Effector memory CD8-positive, alpha-beta T cell (primary cell): ENCODE measurements around the gene TBX10.
"Not testable (repeated sequence)": the region's sequence is repeated elsewhere in the genome, so short reads cannot be mapped to it uniquely, and the experiment has no call there.

ENCODE experiments used
- ATAC-seq: fragments of 150-1000 bp; cut with Tn5 transposase; replicated peaks from 2 replicates; pipeline ENCODE4 v1.10.0; 2021; ENCODE audit warnings: mild to moderate bottlenecking, moderate library complexity
- DNase-seq, 3 experiments: peaks; one replicate each; pipeline ENCODE4 v3.0.0; 2021
- H3K27ac Mint-ChIP-seq, 2 donors: one replicate each; pipeline ENCODE4 v1.8.0; 2022; ENCODE audit warnings: mild to moderate bottlenecking in 2 of 2, mixed read lengths in 2 of 2, moderate library complexity in 2 of 2
- H3K27me3 Mint-ChIP-seq, 2 donors: one replicate each; pipeline ENCODE4 v1.8.0; 2022; ENCODE audit warnings: mixed read lengths in 2 of 2
- H3K36me3 Mint-ChIP-seq: one replicate; pipeline ENCODE4 v1.8.0; 2022; ENCODE audit warnings: mild to moderate bottlenecking, moderate library complexity, mixed read lengths; ENCODE audit not compliant: insufficient read depth
- H3K4me1 Mint-ChIP-seq, 2 donors: one replicate each; pipeline ENCODE4 v1.8.0; 2022; ENCODE audit warnings: low read depth in 2 of 2, mixed read lengths in 2 of 2
- H3K4me3 Mint-ChIP-seq, 2 donors: one replicate each; pipeline ENCODE4 v1.8.0; 2022; ENCODE audit warnings: mild to moderate bottlenecking in 2 of 2, mixed read lengths in 2 of 2, moderate library complexity in 2 of 2
- H3K9me3 Mint-ChIP-seq, 2 donors: one replicate each; pipeline ENCODE4 v1.8.0; 2022; ENCODE audit warnings: mixed read lengths in 2 of 2

Gene TBX10

DNA sequence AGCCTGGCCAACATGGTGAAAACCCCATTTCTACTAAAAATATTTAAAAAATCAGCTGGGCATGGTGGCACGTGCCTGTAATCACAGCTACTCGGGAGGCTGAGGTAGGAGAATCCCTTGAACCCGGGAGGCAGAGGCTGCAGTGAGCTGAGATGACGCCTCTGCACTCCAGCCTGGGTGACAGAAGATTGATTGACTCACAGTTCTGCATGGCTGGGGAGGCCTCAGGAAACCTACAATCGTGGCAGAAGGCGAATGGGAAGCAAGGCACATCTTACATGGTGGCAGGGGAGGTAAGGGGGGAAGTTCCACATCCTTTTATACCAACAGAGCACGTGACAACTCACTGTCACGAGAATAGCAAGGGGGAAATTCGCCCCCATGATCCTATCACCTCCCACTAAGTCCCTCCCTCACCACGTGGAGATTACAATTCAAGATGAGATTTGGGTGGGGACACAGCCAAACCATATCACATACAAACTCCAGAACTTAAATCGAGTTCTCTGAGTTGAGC is 50.6 kb downstream of the TBX10 start:
- not testable (repeated sequence) for ATAC-seq, H3K27ac Mint-ChIP-seq, H3K4me3 Mint-ChIP-seq, DNase-seq, H3K9me3 Mint-ChIP-seq, H3K27me3 Mint-ChIP-seq
- peaks cover 16% of the 10 kb centered on the region for H3K36me3 Mint-ChIP-seq
- peaks cover 9 to 24% of the 10 kb centered on the region in 2 donors for H3K4me1 Mint-ChIP-seq

DNA sequence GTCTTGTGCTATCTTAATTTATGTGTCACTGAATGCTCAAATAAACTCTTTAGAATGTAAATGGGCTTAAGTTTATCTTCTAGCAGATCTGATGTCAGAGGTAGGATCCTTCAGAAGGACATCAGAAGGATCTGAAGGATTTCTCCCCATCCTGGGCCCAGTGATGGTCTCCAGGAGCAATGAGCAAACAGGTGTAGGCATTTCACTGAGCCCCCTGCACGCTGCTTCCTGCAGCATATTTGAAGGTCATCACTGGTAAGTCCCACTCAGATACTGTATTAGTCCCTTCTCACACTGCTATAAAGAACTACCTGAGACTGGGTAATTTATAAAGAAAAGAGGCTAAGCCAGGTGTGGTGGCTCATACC is 51.4 kb downstream of the TBX10 start:
- Mint-ChIP-seq H3K36me3 (peaks cover 16% of the 10 kb centered on the region), H3K4me1 (peaks cover 12 to 26% of the 10 kb centered on the region in 2 donors), H3K27ac (peak overlapping the region in 1 of 2 donors; percentile 36), H3K4me3 (no peak overlapping the region), H3K27me3 (no peaks in the 10 kb centered on the region), H3K9me3 (no peaks in the 10 kb centered on the region)
- DNase-seq (no peak), ATAC-seq (no peak)

GRCh38 chr11:67586568-67587250 is 52.9 kb downstream of the TBX10 start:
- peak overlapping the region; percentile 74 to 84 for H3K27ac Mint-ChIP-seq
- H3K4me1 Mint-ChIP-seq = peaks cover 23 to 34% of the 10 kb centered on the region in 2 donors
- no peak overlapping the region for H3K4me3 Mint-ChIP-seq
- DNase-seq (no peak), ATAC-seq (no peak)
- peaks cover 20% of the 10 kb centered on the region for H3K36me3 Mint-ChIP-seq
- H3K9me3 Mint-ChIP-seq = no peaks in the 10 kb centered on the region
- no peaks in the 10 kb centered on the region for H3K27me3 Mint-ChIP-seq

GRCh38 chr11:67585911-67586310 is 53.7 kb downstream of the TBX10 start:
- no peaks in the 10 kb centered on the region for H3K9me3 Mint-ChIP-seq
- H3K4me1 Mint-ChIP-seq = peaks cover 23 to 34% of the 10 kb centered on the region in 2 donors
- no peaks in the 10 kb centered on the region for H3K27me3 Mint-ChIP-seq
- no peak for ATAC-seq
- DNase-seq = no peak
- H3K36me3 Mint-ChIP-seq = peaks cover 20% of the 10 kb centered on the region
- H3K4me3 Mint-ChIP-seq = peak overlapping the region in 1 of 2 donors; percentile 85
- H3K27ac Mint-ChIP-seq = peak overlapping the region in 1 of 2 donors; percentile 84

DNA sequence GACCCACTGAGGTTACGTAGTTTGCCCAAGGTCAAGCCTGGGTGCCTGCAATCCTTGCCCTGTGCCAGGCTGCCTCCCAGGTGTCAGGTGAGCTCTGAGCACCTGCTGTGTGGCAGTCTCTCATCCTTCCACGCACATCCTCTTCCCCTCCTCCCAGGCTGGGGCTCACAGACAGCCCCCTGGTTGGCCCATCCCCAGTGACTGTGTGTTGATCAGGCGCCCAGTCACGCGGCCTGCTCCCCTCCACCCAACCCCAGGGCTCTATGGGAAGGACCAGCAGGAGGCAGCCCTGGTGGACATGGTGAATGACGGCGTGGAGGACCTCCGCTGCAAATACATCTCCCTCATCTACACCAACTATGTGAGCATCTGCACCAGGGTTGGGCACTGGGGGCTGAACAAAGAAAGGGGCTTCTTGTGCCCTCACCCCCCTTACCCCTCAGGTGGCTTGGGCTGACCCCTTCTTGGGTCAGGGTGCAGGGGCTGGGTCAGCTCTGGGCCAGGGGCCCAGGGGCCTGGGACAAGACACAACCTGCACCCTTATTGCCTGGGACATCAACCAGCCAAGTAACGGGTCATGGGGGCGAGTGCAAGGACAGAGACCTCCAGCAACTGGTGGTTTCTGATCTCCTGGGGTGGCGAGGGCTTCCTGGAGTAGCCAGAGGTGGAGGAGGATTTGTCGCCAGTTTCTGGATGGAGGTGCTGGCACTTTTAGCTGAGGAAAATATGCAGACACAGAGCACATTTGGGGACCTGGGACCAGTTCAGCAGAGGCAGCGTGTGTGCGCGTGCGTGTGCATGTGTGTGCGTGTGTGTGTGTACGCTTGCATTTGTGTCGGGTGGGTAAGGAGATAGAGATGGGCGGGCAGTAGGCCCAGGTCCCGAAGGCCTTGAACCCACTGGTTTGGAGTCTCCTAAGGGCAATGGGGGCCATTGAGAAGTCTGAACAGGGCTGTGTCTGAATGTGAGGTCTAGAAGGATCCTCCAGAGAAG is 54.4 kb downstream of the TBX10 start:
- Mint-ChIP-seq H3K4me1 (peaks cover 23 to 34% of the 10 kb centered on the region in 2 donors), H3K27ac (peak overlapping the region; percentile 84 to 88), H3K27me3 (no peaks in the 10 kb centered on the region), H3K4me3 (peak overlapping the region; percentile 79 to 85), H3K36me3 (peaks cover 20% of the 10 kb centered on the region), H3K9me3 (no peaks in the 10 kb centered on the region)
- no peak for DNase-seq
- ATAC-seq = no peak

GRCh38 chr11:67584205-67584880 is 55.2 kb downstream of the TBX10 start:
- no peaks in the 10 kb centered on the region for H3K9me3 Mint-ChIP-seq
- peaks cover 20% of the 10 kb centered on the region for H3K36me3 Mint-ChIP-seq
- ATAC-seq (no peak), DNase-seq (no peak)
- H3K4me3 Mint-ChIP-seq = peak overlapping the region; percentile 79 to 85
- peak overlapping the region; percentile 84 to 88 for H3K27ac Mint-ChIP-seq
- no peaks in the 10 kb centered on the region for H3K27me3 Mint-ChIP-seq
- peaks cover 25 to 39% of the 10 kb centered on the region in 2 donors for H3K4me1 Mint-ChIP-seq

DNA sequence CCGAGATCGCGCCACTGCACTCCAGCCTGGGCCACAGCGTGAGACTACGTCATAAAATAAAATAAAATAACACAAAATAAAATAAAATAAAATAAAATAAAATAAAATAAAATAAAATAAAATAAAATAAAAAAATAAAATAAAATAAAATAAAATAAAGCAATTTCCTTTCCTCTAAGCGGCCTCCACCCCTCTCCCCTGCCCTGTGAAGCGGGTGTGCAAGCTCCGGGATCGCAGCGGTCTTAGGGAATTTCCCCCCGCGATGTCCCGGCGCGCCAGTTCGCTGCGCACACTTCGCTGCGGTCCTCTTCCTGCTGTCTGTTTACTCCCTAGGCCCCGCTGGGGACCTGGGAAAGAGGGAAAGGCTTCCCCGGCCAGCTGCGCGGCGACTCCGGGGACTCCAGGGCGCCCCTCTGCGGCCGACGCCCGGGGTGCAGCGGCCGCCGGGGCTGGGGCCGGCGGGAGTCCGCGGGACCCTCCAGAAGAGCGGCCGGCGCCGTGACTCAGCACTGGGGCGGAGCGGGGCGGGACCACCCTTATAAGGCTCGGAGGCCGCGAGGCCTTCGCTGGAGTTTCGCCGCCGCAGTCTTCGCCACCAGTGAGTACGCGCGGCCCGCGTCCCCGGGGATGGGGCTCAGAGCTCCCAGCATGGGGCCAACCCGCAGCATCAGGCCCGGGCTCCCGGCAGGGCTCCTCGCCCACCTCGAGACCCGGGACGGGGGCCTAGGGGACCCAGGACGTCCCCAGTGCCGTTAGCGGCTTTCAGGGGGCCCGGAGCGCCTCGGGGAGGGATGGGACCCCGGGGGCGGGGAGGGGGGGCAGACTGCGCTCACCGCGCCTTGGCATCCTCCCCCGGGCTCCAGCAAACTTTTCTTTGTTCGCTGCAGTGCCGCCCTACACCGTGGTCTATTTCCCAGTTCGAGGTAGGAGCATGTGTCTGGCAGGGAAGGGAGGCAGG is 56.0 kb downstream of the TBX10 start, which contains the start of gene GSTP1:
Gene GSTP1, plus strand, starts transcription at position 566 of the 958 bp plus-strand sequence. Its CDS starts 32 bp downstream, at position 598.
- peak within 1 kb of the TSS; percentile 84 to 88 for H3K27ac Mint-ChIP-seq
- peak; percentile 66 to 70 (median 66) for DNase-seq
- no peaks in the 10 kb centered on the region for H3K9me3 Mint-ChIP-seq
- peaks cover 29 to 43% of the 10 kb centered on the region in 2 donors for H3K4me1 Mint-ChIP-seq
- H3K36me3 Mint-ChIP-seq = peaks cover 20% of the 10 kb centered on the region
- ATAC-seq = peak; percentile 90
- peak within 1 kb of the TSS; percentile 79 to 85 for H3K4me3 Mint-ChIP-seq
- H3K27me3 Mint-ChIP-seq = no peaks in the 10 kb centered on the region

GRCh38 chr11:67582011-67582410 is 57.6 kb downstream of the TBX10 start:
- peaks cover 29 to 39% of the 10 kb centered on the region in 2 donors for H3K4me1 Mint-ChIP-seq
- peaks cover 20% of the 10 kb centered on the region for H3K36me3 Mint-ChIP-seq
- peak overlapping the region; percentile 79 to 85 for H3K4me3 Mint-ChIP-seq
- DNase-seq (no peak), ATAC-seq (no peak)
- no peaks in the 10 kb centered on the region for H3K9me3 Mint-ChIP-seq
- H3K27ac Mint-ChIP-seq = peak overlapping the region in 1 of 2 donors; percentile 54
- peaks cover 0 to 8% of the 10 kb centered on the region in 2 donors for H3K27me3 Mint-ChIP-seq

DNA sequence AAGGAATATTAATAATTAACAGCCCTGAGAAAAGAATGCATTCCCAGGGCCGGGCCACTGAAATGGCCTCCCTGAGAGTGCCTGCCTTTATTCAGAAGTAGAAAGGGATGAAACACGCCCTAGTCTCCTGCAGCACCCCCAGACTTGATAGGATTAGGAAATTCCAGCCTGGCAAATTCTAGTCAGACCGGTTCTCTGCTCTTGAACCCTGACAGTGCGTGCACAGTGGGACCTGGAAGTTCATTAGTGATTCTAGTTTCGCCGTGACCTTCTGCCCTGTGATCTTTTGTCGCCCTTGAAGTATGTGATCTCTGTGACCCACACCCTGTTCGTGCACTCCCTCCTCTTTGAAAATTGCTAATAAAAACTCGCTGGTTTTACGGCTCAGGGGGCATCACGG is 58.1 kb downstream of the TBX10 start:
- Mint-ChIP-seq H3K9me3 (no peaks in the 10 kb centered on the region), H3K36me3 (peaks cover 15% of the 10 kb centered on the region), H3K27ac (no peak overlapping the region), H3K27me3 (peaks cover 0 to 13% of the 10 kb centered on the region in 2 donors), H3K4me3 (no peak overlapping the region), H3K4me1 (peaks cover 29 to 38% of the 10 kb centered on the region in 2 donors)
- no peak for DNase-seq
- ATAC-seq = no peak
